Measurements from ENCODE around the gene RIC3.

- TF ChIP-seq CTCF (conservative IDR thresholded peaks at IDR 0.05 in 1 of 2, IDR thresholded peaks at IDR 0.05 in 1 of 2; ENCODE audit: low read depth in 1 of 2, low read length in 2 of 2) (no peak), EZH2 (IDR thresholded peaks at IDR 0.05; ENCODE audit: low read length, missing control alignments) (no peak)
These were observed 87.1 kb downstream of the RIC3 start for GRCh38 chr11:8081591-8082250.
